DND-41 (cell line): ENCODE measurements around the gene TMCC1.
"Not testable (repeated sequence)": the region's sequence is repeated elsewhere in the genome, so short reads cannot be mapped to it uniquely, and the experiment has no call there.

Experiments
- ATAC-seq: fragments of 200-7000 bp; cut with Tn5 transposase; 3 replicates; pipeline ENCODE4 v1.9.1; 2021; ENCODE audit warnings: low read depth; ENCODE audit not compliant: insufficient read depth
- DNase-seq: peaks from one replicate; pipeline ENCODE4 v3.0.0-alpha.2; 2020
- H2AFZ ChIP-seq: 2 replicates; pipeline ENCODE4 v1.6.0; 2012; ENCODE audit warnings: low read depth, low read length
- H3K27ac ChIP-seq: 2 replicates; pipeline ENCODE4 v1.5.1; 2012; ENCODE audit warnings: low read length, inconsistent platforms
- H3K27me3 ChIP-seq: fragments of 200-600 bp; sonication (generic); 2 replicates; pipeline ENCODE4 v1.6.0; 2012; ENCODE audit warnings: low read length, mild to moderate bottlenecking, inconsistent platforms; ENCODE audit not compliant: insufficient read depth, poor library complexity
- H3K36me3 ChIP-seq: 2 replicates; pipeline ENCODE4 v1.5.1; 2012; ENCODE audit warnings: low read length, inconsistent platforms; ENCODE audit not compliant: insufficient read depth
- H3K4me1 ChIP-seq: 2 replicates; pipeline ENCODE4 v1.5.1; 2012; ENCODE audit warnings: mild to moderate bottlenecking, low read length; ENCODE audit not compliant: insufficient read depth
- H3K4me2 ChIP-seq: 2 replicates; pipeline ENCODE4 v1.6.0; 2012; ENCODE audit warnings: mild to moderate bottlenecking, moderate library complexity, low read length, inconsistent platforms; ENCODE audit not compliant: insufficient read depth
- H3K4me3 ChIP-seq, 2 experiments: fragments of 200-600 bp in 1 of 2; shearing (Covaris generic) in 1 of 2; 2 replicates each; pipeline ENCODE4 v1.5.1; 2012 to 2016; ENCODE audit warnings: inconsistent platforms in 2 of 2, low read length in 2 of 2, mild to moderate bottlenecking in 2 of 2, low read depth in 1 of 2, moderate library complexity in 1 of 2
- H3K79me2 ChIP-seq: 2 replicates; pipeline ENCODE4 v1.6.0; 2012; ENCODE audit warnings: low read length, inconsistent platforms; ENCODE audit not compliant: insufficient read depth
- H3K9ac ChIP-seq: 2 replicates; pipeline ENCODE4 v1.6.0; 2012; ENCODE audit warnings: low read depth, mild to moderate bottlenecking, inconsistent platforms, low read length, moderate library complexity
- H3K9me3 ChIP-seq: 2 replicates; pipeline ENCODE4 v1.5.1; 2012; ENCODE audit warnings: low read length, moderate library complexity, mild to moderate bottlenecking, inconsistent platforms; ENCODE audit not compliant: insufficient read depth, severe bottlenecking
- H4K20me1 ChIP-seq: 2 replicates; pipeline ENCODE4 v1.6.0; 2012; ENCODE audit warnings: low read length; ENCODE audit not compliant: insufficient read depth
- CTCF ChIP-seq: IDR thresholded peaks from 2 replicates; pipeline ENCODE4 v1.5.1; 2012; ENCODE audit warnings: borderline replicate concordance, low read length, moderate library complexity, mild to moderate bottlenecking; ENCODE audit not compliant: poor library complexity, severe bottlenecking; ENCODE audit errors: extremely low read depth
- EZH2 ChIP-seq: IDR thresholded peaks from 3 replicates; pipeline ENCODE4 v1.6.1; 2012; ENCODE audit warnings: borderline replicate concordance, low read depth, mild to moderate bottlenecking, moderate library complexity, low read length, inconsistent platforms; ENCODE audit not compliant: severe bottlenecking

TMCC1 gene

GRCh38 chr3:129650256-129650872, 243.1 kb downstream of the TMCC1 start:
- H3K4me2 ChIP-seq: no peak overlapping the region
- no peaks in the 10 kb centered on the region for H3K9me3 ChIP-seq
- ATAC-seq (peak; percentile 74), DNase-seq (peak; percentile 62)
- no peaks in the 10 kb centered on the region for H4K20me1 ChIP-seq
- H3K4me3 ChIP-seq: no peak overlapping the region
- TF ChIP-seq CTCF (peak; percentile 71), EZH2 (no peak)
- H3K27ac ChIP-seq: no peak overlapping the region
- no peaks in the 10 kb centered on the region for H3K27me3 ChIP-seq
- H3K9ac ChIP-seq: no peak overlapping the region
- H3K36me3 ChIP-seq: peaks cover 27% of the 10 kb centered on the region
- no peaks in the 10 kb centered on the region for H3K79me2 ChIP-seq
- H3K4me1 ChIP-seq: no peaks in the 10 kb centered on the region
- no peak overlapping the region for H2AFZ ChIP-seq

DNA sequence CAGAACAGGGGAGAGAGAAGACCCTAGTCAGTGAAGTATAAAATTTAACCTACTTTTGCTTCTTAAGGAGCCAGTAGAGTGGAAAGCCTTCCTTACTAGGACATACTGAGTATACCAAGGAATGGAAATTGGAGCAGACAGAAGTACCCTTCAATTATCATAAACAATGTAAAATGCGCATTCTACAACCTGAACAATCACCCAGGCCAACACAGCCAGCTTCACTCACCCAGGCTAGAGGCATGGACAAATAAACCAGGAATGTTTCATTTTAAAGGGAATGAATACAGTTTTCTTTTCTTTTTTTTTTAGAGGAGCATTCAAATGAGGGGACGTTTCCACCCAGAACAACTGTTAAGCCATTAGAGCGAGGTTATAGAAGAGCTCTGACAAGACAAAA, 245.1 kb downstream of the TMCC1 start:
- H3K36me3 ChIP-seq: peaks cover 12% of the 10 kb centered on the region
- ATAC-seq (no peak), DNase-seq (no peak)
- H3K9ac ChIP-seq: no peak overlapping the region
- no peak overlapping the region for H3K27ac ChIP-seq
- no peaks in the 10 kb centered on the region for H3K79me2 ChIP-seq
- H3K4me2 ChIP-seq: no peak overlapping the region
- no peak for TF ChIP-seq CTCF
- no peak for TF ChIP-seq EZH2
- H3K27me3 ChIP-seq: no peaks in the 10 kb centered on the region
- H3K9me3 ChIP-seq: no peaks in the 10 kb centered on the region
- no peak overlapping the region for H2AFZ ChIP-seq
- no peaks in the 10 kb centered on the region for H4K20me1 ChIP-seq
- H3K4me3 ChIP-seq: no peak overlapping the region
- H3K4me1 ChIP-seq: no peaks in the 10 kb centered on the region

GRCh38 chr3:129645286-129645685, 248.2 kb downstream of the TMCC1 start:
- no peak overlapping the region for H3K4me2 ChIP-seq
- no peak overlapping the region for H3K9ac ChIP-seq
- no peaks in the 10 kb centered on the region for H3K27me3 ChIP-seq
- no peaks in the 10 kb centered on the region for H3K4me1 ChIP-seq
- DNase-seq (no peak), ATAC-seq (no peak)
- no peak for TF ChIP-seq EZH2
- no peak for TF ChIP-seq CTCF
- no peaks in the 10 kb centered on the region for H4K20me1 ChIP-seq
- no peak overlapping the region for H3K4me3 ChIP-seq
- H2AFZ ChIP-seq: no peak overlapping the region
- no peaks in the 10 kb centered on the region for H3K9me3 ChIP-seq
- no peak overlapping the region for H3K27ac ChIP-seq
- H3K79me2 ChIP-seq: no peaks in the 10 kb centered on the region
- H3K36me3 ChIP-seq: no peaks in the 10 kb centered on the region

DNA sequence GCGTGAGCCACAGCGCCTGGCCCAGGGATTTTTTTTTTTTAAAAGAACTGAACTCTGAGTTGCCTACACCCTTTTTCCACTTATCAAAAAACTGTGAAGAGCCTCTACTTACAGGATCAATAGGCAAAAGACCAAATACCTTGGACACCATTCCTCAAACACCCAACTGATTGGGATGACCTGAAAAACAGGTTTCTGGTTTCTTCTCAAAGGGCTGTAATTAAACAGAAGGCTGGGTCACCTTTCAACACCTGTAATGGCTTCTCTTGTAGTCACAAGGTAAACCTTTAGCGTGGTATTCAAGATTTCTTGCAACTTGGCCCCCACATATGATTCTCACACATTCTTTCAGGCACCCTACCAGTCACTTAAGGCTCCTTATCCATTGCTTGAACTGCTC, 248.7 kb downstream of the TMCC1 start:
- Histone ChIP-seq H3K36me3 (no peaks in the 10 kb centered on the region), H3K4me1 (no peaks in the 10 kb centered on the region), H3K9me3 (no peaks in the 10 kb centered on the region), H4K20me1 (no peaks in the 10 kb centered on the region), H3K4me3 (no peak overlapping the region), H3K9ac (no peak overlapping the region), H3K27me3 (no peaks in the 10 kb centered on the region), H2AFZ (no peak overlapping the region), H3K27ac (no peak overlapping the region), H3K4me2 (no peak overlapping the region), H3K79me2 (no peaks in the 10 kb centered on the region)
- ATAC-seq (no peak), DNase-seq (no peak)
- TF ChIP-seq EZH2 (no peak), CTCF (no peak)

GRCh38 chr3:129641567-129642260, 251.8 kb downstream of the TMCC1 start:
- not testable (repeated sequence) for DNase-seq, H3K27ac ChIP-seq, H3K9me3 ChIP-seq, H3K4me1 ChIP-seq, H3K79me2 ChIP-seq, H4K20me1 ChIP-seq, ATAC-seq, H3K27me3 ChIP-seq, H3K9ac ChIP-seq, H3K36me3 ChIP-seq, H3K4me2 ChIP-seq, H2AFZ ChIP-seq, H3K4me3 ChIP-seq
